ENCODE results near the gene CBX4. TPM values are rescaled to one million over a fixed set of nuclear protein-coding genes. Genes with fewer than 3 reads are reported as not detected.

Gene CBX4
- total RNA-seq, 6 experiments from 2014 or later: 8.9 to 21.9 (median 15.1) TPM

DNA sequence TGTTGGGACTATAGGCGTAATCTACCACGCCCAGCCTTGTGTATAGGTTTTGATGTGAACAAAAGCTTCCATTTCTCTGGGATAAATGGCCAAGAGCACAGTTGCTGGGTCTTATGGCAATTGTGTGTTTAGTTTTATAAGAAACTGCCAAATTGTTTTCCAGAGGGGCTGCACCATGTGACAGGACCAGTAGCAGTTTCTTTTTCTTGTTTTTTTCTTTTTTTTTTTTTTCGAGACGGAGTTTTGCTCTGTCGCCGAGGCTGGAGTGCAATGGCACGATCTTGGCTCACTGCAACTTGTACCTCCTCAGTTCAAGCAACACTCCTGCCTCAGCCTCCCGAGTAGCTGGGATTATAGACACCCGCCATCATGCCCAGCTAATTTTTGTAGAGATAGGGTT is 34.3 kb upstream of the CBX4 start:
- WGBS (ENCODE audit: insufficient coverage, low coverage, low lambda C conversion rate, missing lambda C conversion rate): 90% methylated on average over 9 of the region's 9 CpGs
- intact Hi-C loops (cut with DNase I): no loop called here
- ATAC-seq (no peak), DNase-seq (no peak)
- Histone ChIP-seq H3K36me3 (no peaks in the 10 kb centered on the region), H3K4me3 (no peak overlapping the region), H3K27me3 (no peaks in the 10 kb centered on the region), H3K9me3 (no peaks in the 10 kb centered on the region), H3K4me1 (no peaks in the 10 kb centered on the region), H3K27ac (no peak overlapping the region)
- no peak for TF ChIP-seq POLR2A (IDR thresholded peaks at IDR 0.05)
- TF ChIP-seq, protein P1, sequence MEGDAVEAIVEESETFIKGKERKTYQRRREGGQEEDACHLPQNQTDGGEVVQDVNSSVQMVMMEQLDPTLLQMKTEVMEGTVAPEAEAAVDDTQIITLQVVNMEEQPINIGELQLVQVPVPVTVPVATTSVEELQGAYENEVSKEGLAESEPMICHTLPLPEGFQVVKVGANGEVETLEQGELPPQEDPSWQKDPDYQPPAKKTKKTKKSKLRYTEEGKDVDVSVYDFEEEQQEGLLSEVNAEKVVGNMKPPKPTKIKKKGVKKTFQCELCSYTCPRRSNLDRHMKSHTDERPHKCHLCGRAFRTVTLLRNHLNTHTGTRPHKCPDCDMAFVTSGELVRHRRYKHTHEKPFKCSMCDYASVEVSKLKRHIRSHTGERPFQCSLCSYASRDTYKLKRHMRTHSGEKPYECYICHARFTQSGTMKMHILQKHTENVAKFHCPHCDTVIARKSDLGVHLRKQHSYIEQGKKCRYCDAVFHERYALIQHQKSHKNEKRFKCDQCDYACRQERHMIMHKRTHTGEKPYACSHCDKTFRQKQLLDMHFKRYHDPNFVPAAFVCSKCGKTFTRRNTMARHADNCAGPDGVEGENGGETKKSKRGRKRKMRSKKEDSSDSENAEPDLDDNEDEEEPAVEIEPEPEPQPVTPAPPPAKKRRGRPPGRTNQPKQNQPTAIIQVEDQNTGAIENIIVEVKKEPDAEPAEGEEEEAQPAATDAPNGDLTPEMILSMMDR (IDR thresholded peaks at IDR 0.05): no peak

- Histone ChIP-seq H3K4me3 (no peak overlapping the region), H3K27ac (no peak overlapping the region), H3K4me1 (no peaks in the 10 kb centered on the region), H3K27me3 (no peaks in the 10 kb centered on the region), H3K9me3 (no peaks in the 10 kb centered on the region), H3K36me3 (no peaks in the 10 kb centered on the region)
- TF ChIP-seq, protein P1 (IDR thresholded peaks at IDR 0.05): no peak
- no peak for TF ChIP-seq POLR2A (IDR thresholded peaks at IDR 0.05)
- intact Hi-C loops (cut with DNase I): no loop called here
- 57% methylated on average over 8 of the region's 10 CpGs for WGBS (ENCODE audit: insufficient coverage, low coverage, low lambda C conversion rate, missing lambda C conversion rate)
- DNase-seq (no peak), ATAC-seq (no peak)
Observed at GRCh38 chr17:79872762-79873161, 33.5 kb upstream of the CBX4 start.

- H3K27me3 ChIP-seq: no peaks in the 10 kb centered on the region
- H3K4me1 ChIP-seq: no peaks in the 10 kb centered on the region
- no peaks in the 10 kb centered on the region for H3K9me3 ChIP-seq
- no peak for TF ChIP-seq POLR2A (IDR thresholded peaks at IDR 0.05)
- TF ChIP-seq, protein P1 (IDR thresholded peaks at IDR 0.05): no peak
- no peaks in the 10 kb centered on the region for H3K36me3 ChIP-seq
- no peak overlapping the region for H3K27ac ChIP-seq
- no CpG with 5 or more reads among the region's 18 CpGs for WGBS (ENCODE audit: insufficient coverage, low coverage, low lambda C conversion rate, missing lambda C conversion rate)
- ATAC-seq (no peak), DNase-seq (no peak)
- no peak overlapping the region for H3K4me3 ChIP-seq
- intact Hi-C loops (cut with DNase I): no loop called here
Observed at GRCh38 chr17:79871131-79871530, 31.9 kb upstream of the CBX4 start.

GRCh38 chr17:79870540-79870939 is 31.3 kb upstream of the CBX4 start:
- no peak for ATAC-seq

More at GRCh38 chr17:79870540-79870939, 31.3 kb upstream of the CBX4 start:
- no peak overlapping the region for H3K27ac ChIP-seq
- no peak for DNase-seq
- H3K4me1 ChIP-seq: no peaks in the 10 kb centered on the region
- H3K27me3 ChIP-seq: no peaks in the 10 kb centered on the region
- H3K36me3 ChIP-seq: no peaks in the 10 kb centered on the region
- intact Hi-C loops (cut with DNase I): no loop called here
- TF ChIP-seq, protein P1 (IDR thresholded peaks at IDR 0.05): no peak
- no peak for TF ChIP-seq POLR2A (IDR thresholded peaks at IDR 0.05)
- WGBS (ENCODE audit: insufficient coverage, low coverage, low lambda C conversion rate, missing lambda C conversion rate): 93% methylated on average over 3 of the region's 15 CpGs
- H3K9me3 ChIP-seq: no peaks in the 10 kb centered on the region
- no peak overlapping the region for H3K4me3 ChIP-seq

All from right lobe of liver (tissue), 6 donors.